GM19240 (cell line): ENCODE measurements around the gene TMEM129.
A peak's percentile ranks its signal among the peaks of the same experiment; 100 is the strongest.
"Not testable (repeated sequence)": the region's sequence is repeated elsewhere in the genome, so short reads cannot be mapped to it uniquely, and the experiment has no call there.

ENCODE experiments used
- DNase-seq: peaks from one replicate; pipeline ENCODE4 v3.0.0; 2011; ENCODE audit warnings: low spot score; ENCODE audit not compliant: insufficient read length

Gene TMEM129

GRCh38 chr4:1721666-1722550 lies 785 bp upstream of the TMEM129 start:
- DNase-seq = no peak

GRCh38 chr4:1720163-1720983 lies 750 bp downstream of the TMEM129 start:
- DNase-seq = no peak

GRCh38 chr4:1718095-1718850 lies 2.9 kb downstream of the TMEM129 start:
- DNase-seq = no peak

GRCh38 chr4:1717129-1718094 lies 3.7 kb downstream of the TMEM129 start:
- no peak for DNase-seq

- no peak for DNase-seq
Measured at GRCh38 chr4:1716065-1716945, 4.8 kb downstream of the TMEM129 start.

- DNase-seq = no peak
Measured at GRCh38 chr4:1715002-1715758, 5.9 kb downstream of the TMEM129 start.

- no peak for DNase-seq
Measured at GRCh38 chr4:1714303-1715001, 6.7 kb downstream of the TMEM129 start.

- DNase-seq = no peak
Measured at GRCh38 chr4:1713003-1713851, 7.9 kb downstream of the TMEM129 start.

- DNase-seq = peak; percentile 96
Measured at GRCh38 chr4:1712216-1713002, 8.7 kb downstream of the TMEM129 start, which contains the start of gene SLBP. Gene SLBP (minus strand): TSS chr4:1712319. CDS start chr4:1712188, 131 bp downstream.

GRCh38 chr4:1711571-1712215 lies 9.4 kb downstream of the TMEM129 start:
- DNase-seq = no peak

GRCh38 chr4:1711055-1711570 lies 10.0 kb downstream of the TMEM129 start:
- DNase-seq = no peak

- DNase-seq = no peak
Measured at GRCh38 chr4:1708581-1708980, 12.5 kb downstream of the TMEM129 start.

GRCh38 chr4:1706358-1706757 lies 14.8 kb downstream of the TMEM129 start:
- DNase-seq = no peak

GRCh38 chr4:1705732-1706131 lies 15.4 kb downstream of the TMEM129 start:
- DNase-seq = no peak

- DNase-seq = no peak
Measured at GRCh38 chr4:1703867-1704266, 17.3 kb downstream of the TMEM129 start.

- DNase-seq = not testable (repeated sequence)
Measured at GRCh38 chr4:1701671-1702070, 19.5 kb downstream of the TMEM129 start.
